ENCODE results near the gene PKIB. TPM values are rescaled to one million over a fixed set of nuclear protein-coding genes. Genes with fewer than 3 reads are reported as not detected.

Gene PKIB
- total and polyA plus RNA-seq, 10 of the 15 experiments (the other 5 are each of a cell fraction or from before 2014, with no cell fraction given): 0.20 to 1.8 (median 0.87) TPM

DNA sequence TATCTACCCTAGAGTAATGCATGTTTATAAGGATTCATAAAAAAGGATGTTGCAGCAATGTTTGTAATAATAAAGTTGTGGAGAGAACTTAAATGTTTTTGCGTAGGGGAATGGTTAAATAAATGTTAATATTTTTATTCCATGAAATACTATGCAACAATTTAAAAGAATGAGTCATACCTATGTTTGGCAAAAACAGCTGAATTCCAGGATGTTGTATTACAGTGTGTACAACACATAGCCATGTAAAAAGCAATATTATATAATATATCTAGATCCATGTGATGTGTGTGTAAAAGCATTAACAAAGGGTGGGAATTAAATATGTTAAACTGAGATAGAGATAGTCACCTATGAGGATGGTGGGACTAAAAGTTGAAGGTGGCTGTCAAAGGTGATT is 21.1 kb upstream of the PKIB start:
- SMC1A ChIA-PET (ENCODE audit: uncharacterized antibody, unreplicated experiment): interaction anchor here (1.5 kb wide), 1 partner anchor 13 kb away, joined by 4 read pairs; no protein-coding TSS in a partner anchor
- DNase-seq (ENCODE audit: low read depth, low spot score) (no peak), ATAC-seq (no peak), FAIRE-seq (no peak)
- H3K4me1 ChIP-seq (ENCODE audit: control insufficient read depth, insufficient read depth, low read length): no peaks in the 10 kb centered on the region
- no peak overlapping the region for H3K9ac ChIP-seq (ENCODE audit: control insufficient read depth, insufficient read depth, low read length)
- H3K27ac ChIP-seq (ENCODE audit: control insufficient read depth, insufficient read depth): no peak overlapping the region
- H3K36me3 ChIP-seq (ENCODE audit: control insufficient read depth in 2 of 2, insufficient read depth in 2 of 2, low read length in 1 of 2): no peaks in the 10 kb centered on the region
- intact Hi-C loops (cut with micrococcal nuclease; ENCODE audit: unreplicated experiment) (no loop called here), in situ Hi-C loops (cut with MboI) (no loop called here)
- H3K4me2 ChIP-seq (ENCODE audit: control insufficient read depth, insufficient read depth): no peak overlapping the region
- WGBS (ENCODE audit: insufficient coverage, insufficient replicate concordance, low lambda C conversion rate, missing lambda C conversion rate): 54% methylated on average over 1 of the region's 1 CpG
- no peaks in the 10 kb centered on the region for H3K27me3 ChIP-seq (replicated peaks in 1 of 2; ENCODE audit: control insufficient read depth in 2 of 2, insufficient read depth in 2 of 2, low read length in 1 of 2)
- H4K20me1 ChIP-seq (ENCODE audit: control insufficient read depth, insufficient read depth): no peaks in the 10 kb centered on the region
- no TSS peak for BruUV-seq (replicated peaks)
- H3K4me3 ChIP-seq: no peak overlapping the region
- RAD21 ChIA-PET (ENCODE audit: unreplicated experiment): no interaction called here
- no peaks in the 10 kb centered on the region for H3K79me2 ChIP-seq (ENCODE audit: control insufficient read depth, insufficient read depth, low read length)
- CTCF ChIA-PET: no interaction called here
- POLR2A ChIA-PET: no interaction called here
- no peak overlapping the region for H2AFZ ChIP-seq (ENCODE audit: control insufficient read depth, low read depth, low read length)
- H3K9me3 ChIP-seq (replicated peaks; ENCODE audit: control insufficient read depth, insufficient read depth, low read length): no peaks in the 10 kb centered on the region
- TF ChIP-seq NR2C2 (IDR thresholded peaks at IDR 0.05; ENCODE audit: borderline replicate concordance, control insufficient read depth, insufficient read length, low read depth): no peak
- TF ChIP-seq, protein P1, sequence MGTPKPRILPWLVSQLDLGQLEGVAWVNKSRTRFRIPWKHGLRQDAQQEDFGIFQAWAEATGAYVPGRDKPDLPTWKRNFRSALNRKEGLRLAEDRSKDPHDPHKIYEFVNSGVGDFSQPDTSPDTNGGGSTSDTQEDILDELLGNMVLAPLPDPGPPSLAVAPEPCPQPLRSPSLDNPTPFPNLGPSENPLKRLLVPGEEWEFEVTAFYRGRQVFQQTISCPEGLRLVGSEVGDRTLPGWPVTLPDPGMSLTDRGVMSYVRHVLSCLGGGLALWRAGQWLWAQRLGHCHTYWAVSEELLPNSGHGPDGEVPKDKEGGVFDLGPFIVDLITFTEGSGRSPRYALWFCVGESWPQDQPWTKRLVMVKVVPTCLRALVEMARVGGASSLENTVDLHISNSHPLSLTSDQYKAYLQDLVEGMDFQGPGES (IDR thresholded peaks at IDR 0.05): no peak
- TF ChIP-seq EZH2 (IDR thresholded peaks at IDR 0.05; ENCODE audit: borderline replicate concordance, control insufficient read depth, low read depth, low read length): no peak
- no peak for TF ChIP-seq IKZF1 (conservative IDR thresholded peaks at IDR 0.05)
- TF ChIP-seq PAX5 (IDR thresholded peaks at IDR 0.05; ENCODE audit: borderline replicate concordance, low read depth, low read length): no peak
- TF ChIP-seq, protein P2, sequence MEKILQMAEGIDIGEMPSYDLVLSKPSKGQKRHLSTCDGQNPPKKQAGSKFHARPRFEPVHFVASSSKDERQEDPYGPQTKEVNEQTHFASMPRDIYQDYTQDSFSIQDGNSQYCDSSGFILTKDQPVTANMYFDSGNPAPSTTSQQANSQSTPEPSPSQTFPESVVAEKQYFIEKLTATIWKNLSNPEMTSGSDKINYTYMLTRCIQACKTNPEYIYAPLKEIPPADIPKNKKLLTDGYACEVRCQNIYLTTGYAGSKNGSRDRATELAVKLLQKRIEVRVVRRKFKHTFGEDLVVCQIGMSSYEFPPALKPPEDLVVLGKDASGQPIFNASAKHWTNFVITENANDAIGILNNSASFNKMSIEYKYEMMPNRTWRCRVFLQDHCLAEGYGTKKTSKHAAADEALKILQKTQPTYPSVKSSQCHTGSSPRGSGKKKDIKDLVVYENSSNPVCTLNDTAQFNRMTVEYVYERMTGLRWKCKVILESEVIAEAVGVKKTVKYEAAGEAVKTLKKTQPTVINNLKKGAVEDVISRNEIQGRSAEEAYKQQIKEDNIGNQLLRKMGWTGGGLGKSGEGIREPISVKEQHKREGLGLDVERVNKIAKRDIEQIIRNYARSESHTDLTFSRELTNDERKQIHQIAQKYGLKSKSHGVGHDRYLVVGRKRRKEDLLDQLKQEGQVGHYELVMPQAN (conservative IDR thresholded peaks at IDR 0.05): no peak
- TF ChIP-seq SREBF1 (IDR thresholded peaks at IDR 0.05; ENCODE audit: low read length): no peak
- no peak for TF ChIP-seq FOXK2 (IDR thresholded peaks at IDR 0.05)
- TF ChIP-seq NR2F1 (conservative IDR thresholded peaks at IDR 0.05): no peak
- no peak for TF ChIP-seq BHLHE40 (IDR thresholded peaks at IDR 0.05; ENCODE audit: borderline replicate concordance in 1 of 2, low read depth in 2 of 2, low read length in 1 of 2)
- no peak for TF ChIP-seq CEBPB (IDR thresholded peaks at IDR 0.05; ENCODE audit: borderline replicate concordance in 1 of 2, low read depth in 2 of 2, low read length in 2 of 2)
- TF ChIP-seq, protein P3, sequence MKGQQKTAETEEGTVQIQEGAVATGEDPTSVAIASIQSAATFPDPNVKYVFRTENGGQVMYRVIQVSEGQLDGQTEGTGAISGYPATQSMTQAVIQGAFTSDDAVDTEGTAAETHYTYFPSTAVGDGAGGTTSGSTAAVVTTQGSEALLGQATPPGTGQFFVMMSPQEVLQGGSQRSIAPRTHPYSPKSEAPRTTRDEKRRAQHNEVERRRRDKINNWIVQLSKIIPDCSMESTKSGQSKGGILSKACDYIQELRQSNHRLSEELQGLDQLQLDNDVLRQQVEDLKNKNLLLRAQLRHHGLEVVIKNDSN (IDR thresholded peaks at IDR 0.05; ENCODE audit: borderline replicate concordance, extremely low read length, insufficient read depth, low read depth, low read length): no peak
- no peak for TF ChIP-seq BMI1 (IDR thresholded peaks at IDR 0.05; ENCODE audit: borderline replicate concordance)
- TF ChIP-seq, protein P4, sequence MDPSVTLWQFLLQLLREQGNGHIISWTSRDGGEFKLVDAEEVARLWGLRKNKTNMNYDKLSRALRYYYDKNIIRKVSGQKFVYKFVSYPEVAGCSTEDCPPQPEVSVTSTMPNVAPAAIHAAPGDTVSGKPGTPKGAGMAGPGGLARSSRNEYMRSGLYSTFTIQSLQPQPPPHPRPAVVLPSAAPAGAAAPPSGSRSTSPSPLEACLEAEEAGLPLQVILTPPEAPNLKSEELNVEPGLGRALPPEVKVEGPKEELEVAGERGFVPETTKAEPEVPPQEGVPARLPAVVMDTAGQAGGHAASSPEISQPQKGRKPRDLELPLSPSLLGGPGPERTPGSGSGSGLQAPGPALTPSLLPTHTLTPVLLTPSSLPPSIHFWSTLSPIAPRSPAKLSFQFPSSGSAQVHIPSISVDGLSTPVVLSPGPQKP (IDR thresholded peaks at IDR 0.05; ENCODE audit: low read depth, low read length): no peak
- TF ChIP-seq, protein P5, sequence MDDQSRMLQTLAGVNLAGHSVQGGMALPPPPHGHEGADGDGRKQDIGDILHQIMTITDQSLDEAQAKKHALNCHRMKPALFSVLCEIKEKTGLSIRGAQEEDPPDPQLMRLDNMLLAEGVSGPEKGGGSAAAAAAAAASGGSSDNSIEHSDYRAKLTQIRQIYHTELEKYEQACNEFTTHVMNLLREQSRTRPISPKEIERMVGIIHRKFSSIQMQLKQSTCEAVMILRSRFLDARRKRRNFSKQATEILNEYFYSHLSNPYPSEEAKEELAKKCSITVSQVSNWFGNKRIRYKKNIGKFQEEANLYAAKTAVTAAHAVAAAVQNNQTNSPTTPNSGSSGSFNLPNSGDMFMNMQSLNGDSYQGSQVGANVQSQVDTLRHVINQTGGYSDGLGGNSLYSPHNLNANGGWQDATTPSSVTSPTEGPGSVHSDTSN (IDR thresholded peaks at IDR 0.05; ENCODE audit: insufficient replicate concordance, low read depth, low read length): no peak
- TF ChIP-seq TCF7 (IDR thresholded peaks at IDR 0.05; ENCODE audit: borderline replicate concordance): no peak
- TF ChIP-seq GATAD2B (conservative IDR thresholded peaks at IDR 0.05; ENCODE audit: low read depth): no peak
- no peak for TF ChIP-seq RCOR1 (conservative IDR thresholded peaks at IDR 0.05; ENCODE audit: low read depth, low read length)
- no peak for TF ChIP-seq WRNIP1 (IDR thresholded peaks at IDR 0.05; ENCODE audit: borderline replicate concordance, low read depth, low read length)

Data from GM12878 (cell line).